Kidney (tissue), 14 donors: ENCODE data around the gene SLC22A8. TPM values are rescaled to one million over a fixed set of nuclear protein-coding genes. Genes with fewer than 3 reads are reported as not detected.

Experiments used
- DNase-seq, 5 donors: peaks; one replicate each; pipeline ENCODE4 v3.0.0-alpha.2; 2013 to 2020
- FAIRE-seq: peaks from 2 replicates; lab custom pipeline; 2012; peaks lifted over from hg19 to GRCh38; lab: Jason Lieb, UNC
- H3K27ac ChIP-seq, 2 donors: one replicate each; pipeline ENCODE4 v1.7.0; 2013; ENCODE audit warnings: low read depth in 2 of 2, low read length in 2 of 2, inconsistent platforms in 1 of 2
- H3K27me3 ChIP-seq: one replicate; pipeline ENCODE4 v1.7.1; 2013; ENCODE audit warnings: low read length, inconsistent platforms; ENCODE audit not compliant: control insufficient read depth, insufficient read depth
- H3K36me3 ChIP-seq, 3 donors: one replicate each; pipeline versions ENCODE4 v1.7.0 to v1.7.1; 2013; ENCODE audit warnings: low read length in 3 of 3, control low read depth in 1 of 3, inconsistent platforms in 1 of 3; ENCODE audit not compliant: insufficient read depth in 3 of 3, control insufficient read depth in 2 of 3
- H3K4me1 ChIP-seq, 3 donors: one replicate each; pipeline versions ENCODE4 v1.7.0 to v1.7.1; 2013; ENCODE audit warnings: low read length in 3 of 3, inconsistent platforms in 1 of 3, low read depth in 1 of 3; ENCODE audit not compliant: control insufficient read depth in 2 of 3, insufficient read depth in 2 of 3
- H3K4me3 ChIP-seq, 3 donors: one replicate each; pipeline versions ENCODE4 v1.7.0 to v1.8.1; 2013; ENCODE audit warnings: low read length in 3 of 3, control low read depth in 1 of 3, inconsistent platforms in 1 of 3
- H3K9ac ChIP-seq, 3 donors: one replicate each; pipeline versions ENCODE4 v1.7.0 to v1.7.1; 2013; ENCODE audit warnings: low read length in 3 of 3, control low read depth in 1 of 3, inconsistent platforms in 1 of 3
- H3K9me3 ChIP-seq, 3 donors: one replicate each; pipeline versions ENCODE4 v1.7.0 to v1.7.1; 2013; ENCODE audit warnings: low read length in 3 of 3, control low read depth in 1 of 3, inconsistent platforms in 1 of 3; ENCODE audit not compliant: control insufficient read depth in 2 of 3, insufficient read depth in 1 of 3
- CTCF ChIP-seq: IDR thresholded peaks from 3 replicates; pipeline ENCODE4 v1.5.1; 2012; ENCODE audit warnings: mild to moderate bottlenecking, moderate library complexity, borderline replicate concordance; ENCODE audit not compliant: insufficient read depth; ENCODE audit errors: extremely low read depth
- intact Hi-C: fragments of 100-400 bp; cut with DNase I; formaldehyde crosslinking; loops from one replicate; pipeline ENCODE4 v1.11.1; 2022
- polyA plus RNA-seq: library from polyadenylated mRNA; stranded (reverse); fragments of 350-450 nt; fragmentation: Illumina TruSeq; extraction: RNeasy Lipid Tissue Mini Kit (QIAGEN cat#74804); gene quantifications from one replicate; pipeline ENCODE4 v1.2.3, GENCODE V29; 2014; ENCODE audit warnings: low read depth, low replicate concordance; ENCODE audit not compliant: insufficient read depth
- total RNA-seq: library from RNA; stranded (reverse); fragmentation: NEBNext Ultra II Directional; extraction: Animal tissue kit (Norgen Biotek cat#: 25700); gene quantifications from one replicate; pipeline ENCODE4 v1.2.1, GENCODE V29; 2021
- donor health status: control.
- donor health status: control.
- donor health status: control.
- donor health status: control.
- donor health status: control.
- donor health status: DM: yes; HTN: yes; CAD: no.
- donor health status: Normal renal cell carcinoma (clear cell type).

The SLC22A8 gene
- total and polyA plus RNA-seq, 2 donors from 2014 or later = 0.41 to 447 TPM

- no peak overlapping the region for H3K27ac ChIP-seq
- no peak for TF ChIP-seq CTCF
- intact Hi-C loops = no loop called here
- H3K9ac ChIP-seq = no peak overlapping the region
- no peak for FAIRE-seq
- no peaks in the 10 kb centered on the region for H3K36me3 ChIP-seq
- no peaks in the 10 kb centered on the region for H3K9me3 ChIP-seq
- DNase-seq = no peak
- no peaks in the 10 kb centered on the region for H3K4me1 ChIP-seq
- H3K27me3 ChIP-seq = no peaks in the 10 kb centered on the region
- no peak overlapping the region for H3K4me3 ChIP-seq
Observed at GRCh38 chr11:63032457-63032856, 16.8 kb upstream of the SLC22A8 start.

GRCh38 chr11:63023841-63024648, 8.4 kb upstream of the SLC22A8 start:
- no peaks in the 10 kb centered on the region for H3K36me3 ChIP-seq
- no peak overlapping the region for H3K9ac ChIP-seq
- no peak overlapping the region for H3K4me3 ChIP-seq
- DNase-seq = peak; percentile 90 to 92 (median 91)
- TF ChIP-seq CTCF = peak; percentile 100
- H3K27me3 ChIP-seq = no peaks in the 10 kb centered on the region
- FAIRE-seq = no peak
- no peaks in the 10 kb centered on the region for H3K9me3 ChIP-seq
- peak overlapping the region; percentile 8 to 20 for H3K27ac ChIP-seq
- peaks cover 0 to 6% (median 0%) of the 10 kb centered on the region in 3 donors for H3K4me1 ChIP-seq
- intact Hi-C loops = loop anchor here (5.0 kb wide), 1 partner anchor 117 kb away; no protein-coding TSS in a partner anchor

GRCh38 chr11:63023222-63023814, 7.7 kb upstream of the SLC22A8 start:
- no peak for TF ChIP-seq CTCF
- peaks cover 0 to 6% (median 0%) of the 10 kb centered on the region in 3 donors for H3K4me1 ChIP-seq
- H3K4me3 ChIP-seq = no peak overlapping the region
- no peak for FAIRE-seq
- H3K27me3 ChIP-seq = no peaks in the 10 kb centered on the region
- intact Hi-C loops = loop anchor here (5.0 kb wide), 1 partner anchor 116 kb away; no protein-coding TSS in a partner anchor
- H3K36me3 ChIP-seq = no peaks in the 10 kb centered on the region
- no peak for DNase-seq
- no peak overlapping the region for H3K9ac ChIP-seq
- H3K9me3 ChIP-seq = no peaks in the 10 kb centered on the region
- peak overlapping the region; percentile 36 to 51 for H3K27ac ChIP-seq
